GM12878 (cell line): ENCODE measurements around the gene SMU1. TPM values are rescaled to one million over a fixed set of nuclear protein-coding genes. Genes with fewer than 3 reads are reported as not detected.
A peak's percentile ranks its signal among the peaks of the same experiment; 100 is the strongest.

Experiments
- ATF7 ChIP-seq: fragments of 450-650 bp; IDR thresholded peaks from 2 replicates; pipeline ENCODE4 v1.6.1; 2016; ENCODE audit warnings: low read depth, mild to moderate bottlenecking
- BACH1 ChIP-seq: fragments of 450-650 bp; IDR thresholded peaks from 2 replicates; pipeline ENCODE4 v1.6.1; 2017; ENCODE audit warnings: mild to moderate bottlenecking, borderline replicate concordance
- BCL11A ChIP-seq: IDR thresholded peaks from 2 replicates; pipeline ENCODE4 v1.6.1; 2011; ENCODE audit warnings: low read depth, low read length
- CBX5 ChIP-seq: sonication (generic); IDR thresholded peaks from 2 replicates; pipeline ENCODE4 v1.6.1; 2016; ENCODE audit warnings: low read depth, moderate library complexity, mild to moderate bottlenecking, inconsistent platforms
- CREM ChIP-seq: IDR thresholded peaks from 2 replicates; pipeline ENCODE4 v1.6.1; 2014; ENCODE audit warnings: antibody characterized with exemption, low read depth
- FOS ChIP-seq: IDR thresholded peaks from 3 replicates; pipeline ENCODE4 v1.6.1; 2011; ENCODE audit warnings: borderline replicate concordance; ENCODE audit not compliant: insufficient read length; ENCODE audit errors: extremely low read depth
- GABPA ChIP-seq: IDR thresholded peaks from 2 replicates; pipeline ENCODE4 v1.6.1; 2014; ENCODE audit warnings: antibody characterized with exemption, low read depth, mild to moderate bottlenecking, inconsistent platforms
- IKZF2 ChIP-seq, 2 experiments: fragments of 450-650 bp; IDR thresholded peaks; 2 replicates each; pipeline ENCODE4 v1.6.1; 2017; ENCODE audit warnings: mild to moderate bottlenecking in 2 of 2, moderate library complexity in 2 of 2
- RB1 ChIP-seq: fragments of 450-650 bp; formaldehyde crosslinking; IDR thresholded peaks from 2 replicates; pipeline ENCODE4 v1.6.1; 2017; ENCODE audit warnings: mild to moderate bottlenecking, borderline replicate concordance
- SMAD1 ChIP-seq: fragments of 450-650 bp; IDR thresholded peaks from 2 replicates; pipeline ENCODE4 v1.6.1; 2018; ENCODE audit warnings: mild to moderate bottlenecking, low read depth; ENCODE audit not compliant: partially characterized antibody
- STAT3 ChIP-seq: IDR thresholded peaks from 2 replicates; pipeline ENCODE4 v1.6.1; 2011; ENCODE audit warnings: low read depth, low read length, improper control_type of control experiment
- TCF3 ChIP-seq: IDR thresholded peaks from 2 replicates; pipeline ENCODE4 v1.6.1; 2012; ENCODE audit warnings: low read depth, mild to moderate bottlenecking, low read length, borderline replicate concordance; ENCODE audit not compliant: insufficient read depth
- TCF7 ChIP-seq: IDR thresholded peaks from 2 replicates; pipeline ENCODE4 v1.6.1; 2014; ENCODE audit warnings: antibody characterized with exemption, borderline replicate concordance
- ZNF217 ChIP-seq: fragments of 450-650 bp; IDR thresholded peaks from 2 replicates; pipeline ENCODE4 v1.6.1; 2017; ENCODE audit warnings: antibody characterized with exemption, mild to moderate bottlenecking
- polyA plus RNA-seq, 11 experiments: library from polyadenylated mRNA; depleted of rRNA in 4 of 11; unstranded in 6 of 11; stranded (reverse) in 5 of 11; fragments of >200 nt; fragmentation: Nextera tagmentation in 4 of 11; fragmentation: Illumina TruSeq in 1 of 11; extraction: Ambion mirVana in 4 of 11; extraction: Trizol in 1 of 11; gene quantifications; 1 replicate in 1 of 11; 2 replicates in 10 of 11; pipeline versions ENCODE4 v1.2.1 to v1.2.3, GENCODE V29; 2011 to 2016; ENCODE audit warnings: inconsistent platforms in 2 of 11, missing spikeins in 2 of 11, low read depth in 1 of 11
- total RNA-seq, 4 experiments: library from RNA; depleted of rRNA in 3 of 4; stranded (reverse); fragments of >200 nt in 3 of 4; fragmentation: Illumina TruSeq in 1 of 4; extraction: Trizol in 1 of 4; gene quantifications; 2 replicates each; pipeline versions ENCODE4 v1.2.1 to v1.2.3, GENCODE V29; 2013 to 2021
- TF ChIP-seq, protein P1 (sequence below): IDR thresholded peaks from 2 replicates; pipeline ENCODE4 v1.6.1; 2011; ENCODE audit warnings: borderline replicate concordance, low read depth, mild to moderate bottlenecking, moderate library complexity, mixed read lengths, low read length; ENCODE audit not compliant: insufficient read depth; ENCODE audit errors: extremely low read length
- TF ChIP-seq, protein P2 (sequence below): fragments of 450-650 bp; IDR thresholded peaks from 2 replicates; pipeline ENCODE4 v1.6.1; 2016; ENCODE audit warnings: mild to moderate bottlenecking
- TF ChIP-seq, protein P3 (sequence below): IDR thresholded peaks from 2 replicates; pipeline ENCODE4 v1.6.1; 2011; ENCODE audit warnings: borderline replicate concordance, low read depth, mild to moderate bottlenecking, moderate library complexity, low read length; ENCODE audit not compliant: insufficient read depth, poor library complexity, severe bottlenecking
- TF ChIP-seq, protein P4 (sequence below): fragments of 450-650 bp; formaldehyde crosslinking; IDR thresholded peaks from 2 replicates; pipeline ENCODE4 v1.5.0; 2022; ENCODE audit warnings: mild to moderate bottlenecking, missing genetic modification characterization
- TF ChIP-seq, protein P5 (sequence below): fragments of 450-650 bp; conservative IDR thresholded peaks from 2 replicates; pipeline ENCODE4 v1.6.1; 2017; ENCODE audit warnings: mild to moderate bottlenecking, moderate library complexity

Gene SMU1
- total and polyA plus RNA-seq, 10 of the 15 experiments (the other 5 are each of a cell fraction or from before 2014, with no cell fraction given): 18.5 to 34.6 (median 20.9) TPM

DNA sequence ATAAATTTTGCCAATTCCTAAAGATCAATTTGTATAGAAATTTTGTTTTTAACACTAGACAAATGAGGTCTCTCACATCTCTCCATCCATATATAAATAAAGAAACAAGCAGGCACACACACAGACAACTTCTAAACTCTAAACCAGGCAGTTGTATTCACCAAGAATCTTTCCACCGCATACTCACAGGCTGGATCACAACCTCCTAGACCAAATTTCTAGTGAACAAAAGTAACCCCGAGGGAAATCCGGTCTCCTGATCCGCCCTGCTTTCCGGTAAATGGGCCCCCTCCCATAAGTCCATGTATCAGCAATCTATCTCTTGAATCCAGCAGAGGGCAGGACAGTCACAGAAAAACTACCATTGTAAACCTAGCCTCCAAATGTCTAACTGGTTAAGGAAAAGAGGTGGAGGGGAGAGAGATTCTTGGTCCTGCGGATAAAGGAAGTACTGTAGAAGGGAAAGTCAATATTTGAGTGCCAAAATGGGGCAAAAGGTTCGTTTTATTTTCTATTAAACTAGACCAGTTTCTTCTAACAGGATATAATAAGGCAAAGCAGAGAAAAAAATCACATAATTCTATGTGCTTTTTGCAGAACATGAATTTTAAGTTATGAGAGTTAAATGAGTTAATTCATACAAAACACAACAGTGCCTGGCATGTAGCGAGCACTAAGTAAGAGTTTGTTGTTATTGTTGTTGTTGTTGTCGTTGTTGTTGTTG is 4.8 kb upstream of the SMU1 start (continued):
- TF ChIP-seq TCF3: no peak
- TF ChIP-seq, protein P1, sequence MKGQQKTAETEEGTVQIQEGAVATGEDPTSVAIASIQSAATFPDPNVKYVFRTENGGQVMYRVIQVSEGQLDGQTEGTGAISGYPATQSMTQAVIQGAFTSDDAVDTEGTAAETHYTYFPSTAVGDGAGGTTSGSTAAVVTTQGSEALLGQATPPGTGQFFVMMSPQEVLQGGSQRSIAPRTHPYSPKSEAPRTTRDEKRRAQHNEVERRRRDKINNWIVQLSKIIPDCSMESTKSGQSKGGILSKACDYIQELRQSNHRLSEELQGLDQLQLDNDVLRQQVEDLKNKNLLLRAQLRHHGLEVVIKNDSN: no peak
- TF ChIP-seq STAT3: 0 out of 2 replicates have a peak, but pooled peaks have one; percentile 61
- TF ChIP-seq, protein P2, sequence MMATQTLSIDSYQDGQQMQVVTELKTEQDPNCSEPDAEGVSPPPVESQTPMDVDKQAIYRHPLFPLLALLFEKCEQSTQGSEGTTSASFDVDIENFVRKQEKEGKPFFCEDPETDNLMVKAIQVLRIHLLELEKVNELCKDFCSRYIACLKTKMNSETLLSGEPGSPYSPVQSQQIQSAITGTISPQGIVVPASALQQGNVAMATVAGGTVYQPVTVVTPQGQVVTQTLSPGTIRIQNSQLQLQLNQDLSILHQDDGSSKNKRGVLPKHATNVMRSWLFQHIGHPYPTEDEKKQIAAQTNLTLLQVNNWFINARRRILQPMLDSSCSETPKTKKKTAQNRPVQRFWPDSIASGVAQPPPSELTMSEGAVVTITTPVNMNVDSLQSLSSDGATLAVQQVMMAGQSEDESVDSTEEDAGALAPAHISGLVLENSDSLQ: no peak
- TF ChIP-seq CBX5: no peak
- TF ChIP-seq CREM: no peak
- peak in 1 of 2 experiments; percentile 58; a peak in 2 of 4 replicates for TF ChIP-seq IKZF2 (IDR thresholded peaks at IDR 0.05)
- TF ChIP-seq BCL11A: no peak
- no peak for TF ChIP-seq SMAD1
- no peak for TF ChIP-seq ATF7
- TF ChIP-seq FOS: no peak
- TF ChIP-seq RB1: no peak
- no peak for TF ChIP-seq TCF7
- TF ChIP-seq, protein P3, sequence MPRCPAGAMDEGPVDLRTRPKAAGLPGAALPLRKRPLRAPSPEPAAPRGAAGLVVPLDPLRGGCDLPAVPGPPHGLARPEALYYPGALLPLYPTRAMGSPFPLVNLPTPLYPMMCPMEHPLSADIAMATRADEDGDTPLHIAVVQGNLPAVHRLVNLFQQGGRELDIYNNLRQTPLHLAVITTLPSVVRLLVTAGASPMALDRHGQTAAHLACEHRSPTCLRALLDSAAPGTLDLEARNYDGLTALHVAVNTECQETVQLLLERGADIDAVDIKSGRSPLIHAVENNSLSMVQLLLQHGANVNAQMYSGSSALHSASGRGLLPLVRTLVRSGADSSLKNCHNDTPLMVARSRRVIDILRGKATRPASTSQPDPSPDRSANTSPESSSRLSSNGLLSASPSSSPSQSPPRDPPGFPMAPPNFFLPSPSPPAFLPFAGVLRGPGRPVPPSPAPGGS: no peak
- TF ChIP-seq BACH1: no peak
- TF ChIP-seq, protein P4, sequence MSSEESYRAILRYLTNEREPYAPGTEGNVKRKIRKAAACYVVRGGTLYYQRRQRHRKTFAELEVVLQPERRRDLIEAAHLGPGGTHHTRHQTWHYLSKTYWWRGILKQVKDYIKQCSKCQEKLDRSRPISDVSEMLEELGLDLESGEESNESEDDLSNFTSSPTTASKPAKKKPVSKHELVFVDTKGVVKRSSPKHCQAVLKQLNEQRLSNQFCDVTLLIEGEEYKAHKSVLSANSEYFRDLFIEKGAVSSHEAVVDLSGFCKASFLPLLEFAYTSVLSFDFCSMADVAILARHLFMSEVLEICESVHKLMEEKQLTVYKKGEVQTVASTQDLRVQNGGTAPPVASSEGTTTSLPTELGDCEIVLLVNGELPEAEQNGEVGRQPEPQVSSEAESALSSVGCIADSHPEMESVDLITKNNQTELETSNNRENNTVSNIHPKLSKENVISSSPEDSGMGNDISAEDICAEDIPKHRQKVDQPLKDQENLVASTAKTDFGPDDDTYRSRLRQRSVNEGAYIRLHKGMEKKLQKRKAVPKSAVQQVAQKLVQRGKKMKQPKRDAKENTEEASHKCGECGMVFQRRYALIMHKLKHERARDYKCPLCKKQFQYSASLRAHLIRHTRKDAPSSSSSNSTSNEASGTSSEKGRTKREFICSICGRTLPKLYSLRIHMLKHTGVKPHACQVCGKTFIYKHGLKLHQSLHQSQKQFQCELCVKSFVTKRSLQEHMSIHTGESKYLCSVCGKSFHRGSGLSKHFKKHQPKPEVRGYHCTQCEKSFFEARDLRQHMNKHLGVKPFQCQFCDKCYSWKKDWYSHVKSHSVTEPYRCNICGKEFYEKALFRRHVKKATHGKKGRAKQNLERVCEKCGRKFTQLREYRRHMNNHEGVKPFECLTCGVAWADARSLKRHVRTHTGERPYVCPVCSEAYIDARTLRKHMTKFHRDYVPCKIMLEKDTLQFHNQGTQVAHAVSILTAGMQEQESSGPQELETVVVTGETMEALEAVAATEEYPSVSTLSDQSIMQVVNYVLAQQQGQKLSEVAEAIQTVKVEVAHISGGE: no peak
- TF ChIP-seq, protein P5, sequence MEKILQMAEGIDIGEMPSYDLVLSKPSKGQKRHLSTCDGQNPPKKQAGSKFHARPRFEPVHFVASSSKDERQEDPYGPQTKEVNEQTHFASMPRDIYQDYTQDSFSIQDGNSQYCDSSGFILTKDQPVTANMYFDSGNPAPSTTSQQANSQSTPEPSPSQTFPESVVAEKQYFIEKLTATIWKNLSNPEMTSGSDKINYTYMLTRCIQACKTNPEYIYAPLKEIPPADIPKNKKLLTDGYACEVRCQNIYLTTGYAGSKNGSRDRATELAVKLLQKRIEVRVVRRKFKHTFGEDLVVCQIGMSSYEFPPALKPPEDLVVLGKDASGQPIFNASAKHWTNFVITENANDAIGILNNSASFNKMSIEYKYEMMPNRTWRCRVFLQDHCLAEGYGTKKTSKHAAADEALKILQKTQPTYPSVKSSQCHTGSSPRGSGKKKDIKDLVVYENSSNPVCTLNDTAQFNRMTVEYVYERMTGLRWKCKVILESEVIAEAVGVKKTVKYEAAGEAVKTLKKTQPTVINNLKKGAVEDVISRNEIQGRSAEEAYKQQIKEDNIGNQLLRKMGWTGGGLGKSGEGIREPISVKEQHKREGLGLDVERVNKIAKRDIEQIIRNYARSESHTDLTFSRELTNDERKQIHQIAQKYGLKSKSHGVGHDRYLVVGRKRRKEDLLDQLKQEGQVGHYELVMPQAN: no peak
- peak; percentile 43; the same call in 1 of the 2 replicates for TF ChIP-seq GABPA
- no peak for TF ChIP-seq ZNF217
